Natural killer cell (primary cell): ENCODE data around the gene MSMB. TPM values are rescaled to one million over a fixed set of nuclear protein-coding genes. Genes with fewer than 3 reads are reported as not detected.

ENCODE experiments used
- ATAC-seq, 3 donors: fragments of 150-1000 bp in 2 of 3; fragments of 200-7000 bp in 1 of 3; cut with Tn5 transposase; 1 replicate in 1 of 3; 2 replicates in 2 of 3; pipeline ENCODE4 v1.10.0; 2021; ENCODE audit warnings: mild to moderate bottlenecking in 2 of 3, moderate library complexity in 2 of 3
- DNase-seq, 2 donors: peaks; one replicate each; pipeline versions ENCODE4 v3.0.0 to v3.0.0-alpha.2; 2013 to 2021; ENCODE audit warnings: mixed read lengths in 1 of 2
- H3K27ac ChIP-seq: one replicate; pipeline ENCODE4 v1.5.1; 2013; ENCODE audit warnings: mild to moderate bottlenecking, low read length
- H3K27me3 ChIP-seq: one replicate; pipeline ENCODE4 v1.6.1; 2013; ENCODE audit warnings: low read length; ENCODE audit not compliant: control insufficient read depth, insufficient read depth
- H3K36me3 ChIP-seq: one replicate; pipeline ENCODE4 v1.6.1; 2013; ENCODE audit warnings: low read length; ENCODE audit not compliant: control insufficient read depth, insufficient read depth
- H3K4me1 ChIP-seq: one replicate; pipeline ENCODE4 v1.6.1; 2013; ENCODE audit warnings: low read length; ENCODE audit not compliant: control insufficient read depth, insufficient read depth
- H3K4me3 ChIP-seq: one replicate; pipeline ENCODE4 v1.5.1; 2013; ENCODE audit warnings: low read length
- H3K9me3 ChIP-seq: one replicate; pipeline ENCODE4 v1.6.1; 2013; ENCODE audit warnings: low read length; ENCODE audit not compliant: control insufficient read depth, insufficient read depth
- H3K27ac Mint-ChIP-seq, 2 donors: one replicate each; pipeline ENCODE4 v1.8.0; 2022; ENCODE audit warnings: mild to moderate bottlenecking in 2 of 2, mixed read lengths in 2 of 2, moderate library complexity in 1 of 2
- H3K27me3 Mint-ChIP-seq, 2 donors: one replicate each; pipeline ENCODE4 v1.8.0; 2022; ENCODE audit warnings: low read depth in 2 of 2, mixed read lengths in 2 of 2
- H3K36me3 Mint-ChIP-seq: one replicate; pipeline ENCODE4 v1.8.0; 2022; ENCODE audit warnings: mixed read lengths
- H3K4me1 Mint-ChIP-seq, 2 donors: one replicate each; pipeline ENCODE4 v1.8.0; 2022; ENCODE audit warnings: mixed read lengths in 2 of 2
- H3K4me3 Mint-ChIP-seq: one replicate; pipeline ENCODE4 v1.8.0; 2022; ENCODE audit warnings: mild to moderate bottlenecking, moderate library complexity, mixed read lengths
- H3K9me3 Mint-ChIP-seq, 2 donors: one replicate each; pipeline ENCODE4 v1.8.0; 2022; ENCODE audit warnings: mixed read lengths in 2 of 2
- WGBS: methylation state at CpG from one replicate; pipeline ENCODE4 v1.1.7; 2013; ENCODE audit warnings: missing lambda C conversion rate; ENCODE audit not compliant: insufficient coverage; 5-methylcytosine and 5-hydroxymethylcytosine counted together
- intact Hi-C: fragments of 100-400 bp; cut with micrococcal nuclease; formaldehyde crosslinking; loops from one replicate; pipeline ENCODE4 v1.14.2; 2022
- total RNA-seq, 4 donors: library from RNA; stranded (reverse); fragments of 120-200 nt in 1 of 4; gene quantifications; one replicate each; pipeline versions ENCODE4 v1.2.3 to v1.2.4, GENCODE V29; 2013 to 2022
- TF ChIP-seq, protein P1 (sequence below): fragments of 200-600 bp; IDR thresholded peaks from one replicate; pipeline ENCODE4 v1.8.0; 2022; ENCODE audit warnings: antibody characterized with exemption

The MSMB gene
- total RNA-seq, 3 donors from 2014 or later (not counting 1 experiment from before 2014, with no cell fraction given), result not detected

DNA sequence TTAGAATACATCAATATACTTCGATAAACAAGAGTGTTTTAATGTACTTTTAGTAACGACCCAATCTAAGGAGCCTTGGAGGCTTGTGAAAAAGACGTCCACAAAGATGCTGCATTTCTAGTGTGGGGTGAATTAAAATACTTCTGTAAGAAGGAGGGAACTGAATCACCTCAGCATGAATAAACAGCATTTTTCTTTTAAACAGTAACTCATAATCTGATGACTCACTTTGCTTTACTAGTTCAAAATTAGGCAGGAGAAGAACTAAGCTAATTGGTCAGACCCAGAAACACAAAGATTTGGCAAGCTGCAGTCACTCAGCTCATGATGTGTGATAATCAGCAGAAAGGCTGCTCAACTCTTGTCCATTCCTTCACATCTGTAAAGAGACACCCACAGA is 39.9 kb downstream of the MSMB start:
- intact Hi-C loops, result no loop called here
- Mint-ChIP-seq H3K27ac (peak overlapping the region in 1 of 2 donors; percentile 56), H3K27me3 (no peaks in the 10 kb centered on the region), H3K4me1 (peaks cover 0 to 7% of the 10 kb centered on the region in 2 donors), H3K36me3 (peaks cover 10% of the 10 kb centered on the region), H3K4me3 (no peak overlapping the region), H3K9me3 (no peaks in the 10 kb centered on the region)
- 100% methylated on average over 3 of the region's 3 CpGs for WGBS
- no peak for ATAC-seq
- no peak overlapping the region for H3K27ac ChIP-seq
- peaks cover 89% of the 10 kb centered on the region for H3K36me3 ChIP-seq
- no peak for DNase-seq
- no peaks in the 10 kb centered on the region for H3K9me3 ChIP-seq
- H3K27me3 ChIP-seq, result no peaks in the 10 kb centered on the region
- H3K4me3 ChIP-seq, result no peak overlapping the region
- no peaks in the 10 kb centered on the region for H3K4me1 ChIP-seq
- TF ChIP-seq, protein P1, sequence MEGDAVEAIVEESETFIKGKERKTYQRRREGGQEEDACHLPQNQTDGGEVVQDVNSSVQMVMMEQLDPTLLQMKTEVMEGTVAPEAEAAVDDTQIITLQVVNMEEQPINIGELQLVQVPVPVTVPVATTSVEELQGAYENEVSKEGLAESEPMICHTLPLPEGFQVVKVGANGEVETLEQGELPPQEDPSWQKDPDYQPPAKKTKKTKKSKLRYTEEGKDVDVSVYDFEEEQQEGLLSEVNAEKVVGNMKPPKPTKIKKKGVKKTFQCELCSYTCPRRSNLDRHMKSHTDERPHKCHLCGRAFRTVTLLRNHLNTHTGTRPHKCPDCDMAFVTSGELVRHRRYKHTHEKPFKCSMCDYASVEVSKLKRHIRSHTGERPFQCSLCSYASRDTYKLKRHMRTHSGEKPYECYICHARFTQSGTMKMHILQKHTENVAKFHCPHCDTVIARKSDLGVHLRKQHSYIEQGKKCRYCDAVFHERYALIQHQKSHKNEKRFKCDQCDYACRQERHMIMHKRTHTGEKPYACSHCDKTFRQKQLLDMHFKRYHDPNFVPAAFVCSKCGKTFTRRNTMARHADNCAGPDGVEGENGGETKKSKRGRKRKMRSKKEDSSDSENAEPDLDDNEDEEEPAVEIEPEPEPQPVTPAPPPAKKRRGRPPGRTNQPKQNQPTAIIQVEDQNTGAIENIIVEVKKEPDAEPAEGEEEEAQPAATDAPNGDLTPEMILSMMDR, result no peak

DNA sequence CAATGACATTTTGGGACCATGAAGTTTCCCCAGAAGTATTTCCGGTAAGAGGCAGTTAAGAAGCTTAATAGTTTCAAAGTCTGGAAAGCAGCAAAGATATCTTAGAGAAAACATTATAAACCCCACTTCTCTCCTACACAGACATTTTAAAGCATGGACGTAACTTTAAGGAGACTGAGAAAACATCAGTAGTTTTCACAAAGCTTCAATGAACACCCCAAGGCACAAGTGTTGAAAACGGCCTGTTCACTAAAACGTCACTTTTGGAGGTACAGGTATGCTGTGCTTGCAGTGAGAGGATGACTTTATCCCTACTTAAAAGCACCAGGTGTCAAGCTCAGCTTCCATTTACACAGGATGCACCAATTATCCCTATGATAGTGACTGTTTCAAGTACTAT is 40.7 kb downstream of the MSMB start:
- no peaks in the 10 kb centered on the region for H3K27me3 ChIP-seq
- Mint-ChIP-seq H3K27me3 (no peaks in the 10 kb centered on the region), H3K4me3 (no peak overlapping the region), H3K27ac (no peak overlapping the region), H3K36me3 (peaks cover 10% of the 10 kb centered on the region), H3K9me3 (no peaks in the 10 kb centered on the region), H3K4me1 (peaks cover 0 to 7% of the 10 kb centered on the region in 2 donors)
- H3K4me1 ChIP-seq, result no peaks in the 10 kb centered on the region
- ATAC-seq (no peak), DNase-seq (no peak)
- H3K36me3 ChIP-seq, result peaks cover 89% of the 10 kb centered on the region
- WGBS, result 93% methylated on average over 4 of the region's 4 CpGs
- TF ChIP-seq, protein P1, result no peak
- no peak overlapping the region for H3K27ac ChIP-seq
- intact Hi-C loops, result no loop called here
- no peaks in the 10 kb centered on the region for H3K9me3 ChIP-seq
- H3K4me3 ChIP-seq, result no peak overlapping the region

DNA sequence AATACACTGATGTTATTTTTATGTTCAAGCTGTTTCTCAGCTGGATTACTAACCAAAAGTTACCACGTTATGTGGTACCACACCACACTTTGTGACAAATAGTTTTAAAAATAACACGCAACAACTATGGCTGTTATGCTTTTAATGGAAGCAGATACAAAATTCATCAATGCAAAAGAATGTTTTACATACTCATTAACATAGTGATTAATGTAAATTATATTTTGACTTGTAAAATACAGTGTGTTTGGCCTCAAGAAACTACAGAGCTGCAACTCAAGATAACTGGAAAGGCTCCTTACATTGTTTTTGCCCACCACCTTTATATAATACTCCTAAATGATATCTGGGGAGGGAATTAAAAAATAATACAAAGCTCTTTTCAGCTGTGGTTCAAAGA is 41.1 kb downstream of the MSMB start:
- TF ChIP-seq, protein P1, result no peak
- no peaks in the 10 kb centered on the region for H3K4me1 ChIP-seq
- H3K9me3 Mint-ChIP-seq, result no peaks in the 10 kb centered on the region
- H3K27ac ChIP-seq, result no peak overlapping the region
- H3K4me3 Mint-ChIP-seq, result no peak overlapping the region
- no peaks in the 10 kb centered on the region for H3K27me3 ChIP-seq
- no peaks in the 10 kb centered on the region for H3K9me3 ChIP-seq
- WGBS, result 100% methylated on average over 1 of the region's 2 CpGs
- peaks cover 10% of the 10 kb centered on the region for H3K36me3 Mint-ChIP-seq
- ATAC-seq (no peak), DNase-seq (no peak)
- no peaks in the 10 kb centered on the region for H3K27me3 Mint-ChIP-seq
- no peak overlapping the region for H3K27ac Mint-ChIP-seq
- no peak overlapping the region for H3K4me3 ChIP-seq
- intact Hi-C loops, result no loop called here
- peaks cover 87% of the 10 kb centered on the region for H3K36me3 ChIP-seq
- peaks cover 0 to 7% of the 10 kb centered on the region in 2 donors for H3K4me1 Mint-ChIP-seq
